SIG-M5 treated with dmso at 0.1 percent for 504 hours (cell line): ENCODE results near the gene GFOD1.

Source experiments
- DNase-seq: peaks from one replicate; lab custom pipeline; 2025; ENCODE audit not compliant: unreplicated experiment; lab: John Stamatoyannopoulos, UW

Gene GFOD1

DNA sequence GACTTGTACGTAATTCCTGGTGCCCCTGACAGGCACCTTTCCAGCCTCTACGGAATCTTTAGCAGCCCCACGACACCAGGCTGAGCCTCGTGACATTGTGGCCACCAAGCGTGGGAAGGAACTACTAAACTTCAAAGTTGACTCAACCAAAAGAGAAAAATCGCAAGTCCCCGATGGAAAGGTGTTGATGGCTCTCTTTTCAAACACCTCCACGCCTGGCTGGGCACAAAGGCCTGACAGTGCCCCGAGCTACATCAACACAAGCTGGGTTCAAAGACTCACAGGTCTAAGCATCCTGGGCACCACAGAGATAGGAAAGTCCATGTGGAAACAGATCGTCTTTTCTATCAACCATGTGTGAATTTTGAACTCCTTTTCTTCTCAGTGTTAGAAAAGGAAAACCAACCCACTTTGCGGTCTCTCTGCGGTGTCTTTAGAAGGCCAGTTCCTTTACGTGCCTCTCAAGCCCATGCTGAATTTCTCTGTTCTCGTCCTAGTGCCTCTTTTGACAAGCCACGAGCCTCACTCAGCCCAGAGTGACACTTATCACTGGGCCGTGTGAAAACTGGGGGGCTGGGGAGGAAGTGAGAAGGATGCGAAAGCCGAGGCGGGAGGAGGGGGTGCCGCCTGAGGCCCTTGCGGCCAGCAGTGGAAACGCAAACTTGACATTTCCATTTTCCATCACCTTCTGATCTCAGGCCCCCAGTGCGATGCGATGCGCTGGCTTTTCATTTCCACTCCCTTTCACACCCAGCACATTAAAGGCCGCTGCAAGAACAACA lies 59.4 kb downstream of the GFOD1 start:
- DNase-seq = peak; percentile 59

- no peak for DNase-seq
Measured at GRCh38 chr6:13427316-13427715, 60.1 kb downstream of the GFOD1 start.

DNA sequence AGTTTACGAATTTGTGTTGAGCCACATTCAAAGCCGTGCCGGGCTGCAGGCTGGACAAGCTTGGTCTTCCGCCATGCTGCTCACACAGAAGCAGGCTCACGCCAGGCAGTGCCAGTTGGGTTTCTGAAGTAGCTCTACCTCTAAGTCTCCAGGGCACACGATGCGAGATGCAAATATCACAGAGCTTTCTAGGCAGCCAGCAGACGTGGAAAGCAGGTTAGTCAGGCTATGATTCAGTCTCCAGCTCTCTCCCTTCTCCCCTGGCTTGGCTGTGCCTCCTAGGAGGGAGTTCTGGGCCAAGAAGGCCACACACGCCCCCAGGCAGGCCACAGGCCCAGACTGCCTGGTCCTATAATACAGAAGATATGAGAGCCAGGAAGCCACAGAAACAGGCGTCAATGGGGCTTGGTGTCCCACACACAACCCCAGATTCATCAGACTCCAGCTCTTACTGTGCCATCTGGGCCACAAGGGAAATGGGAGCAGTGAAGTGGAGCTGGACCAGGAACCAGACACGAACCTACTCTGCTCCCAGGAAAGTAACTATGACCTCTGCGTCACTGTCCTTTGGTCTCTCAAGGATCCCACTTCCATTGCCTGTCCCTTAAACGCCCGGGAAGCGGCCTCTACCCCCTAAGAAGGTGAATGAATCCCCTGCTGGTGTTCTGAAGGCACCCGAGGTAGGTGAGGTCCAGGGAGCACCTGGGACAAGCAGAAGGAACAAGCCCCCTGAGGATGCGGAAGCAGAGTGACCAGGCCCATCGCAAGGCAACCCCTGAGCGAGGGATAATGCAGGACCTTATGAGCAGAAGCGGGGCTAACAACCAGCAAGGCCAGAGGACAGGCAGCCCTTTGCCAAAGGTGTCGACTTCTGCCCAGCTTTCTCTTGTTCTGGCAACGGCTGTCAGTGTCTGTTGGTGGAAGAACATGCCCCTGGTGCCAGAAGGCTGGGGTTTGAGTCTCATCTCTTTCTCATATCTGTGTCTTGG lies 61.2 kb downstream of the GFOD1 start:
- peak; percentile 5 for DNase-seq

GRCh38 chr6:13425270-13425873 lies 62.0 kb downstream of the GFOD1 start:
- DNase-seq = no peak

DNA sequence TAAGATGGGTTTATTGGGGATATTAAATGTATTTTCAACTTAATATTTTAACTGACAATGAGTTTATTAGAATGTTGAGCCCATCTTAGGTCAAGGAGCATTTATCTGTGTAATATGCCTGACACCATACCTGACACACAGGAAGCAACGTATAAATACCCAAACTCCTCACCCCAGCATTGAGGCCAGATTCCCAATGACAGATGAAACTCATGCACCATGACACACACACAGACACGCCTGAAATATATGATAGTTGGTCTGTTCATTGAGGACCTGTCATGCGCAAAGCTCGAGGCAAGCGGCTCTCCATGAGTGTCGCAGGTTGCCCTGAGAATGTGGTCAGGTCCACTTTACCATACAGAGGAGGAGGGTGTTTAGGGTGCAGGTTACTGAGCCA lies 64.1 kb downstream of the GFOD1 start:
- no peak for DNase-seq

- no peak for DNase-seq
Measured at GRCh38 chr6:13422681-13423221, 64.6 kb downstream of the GFOD1 start.

- DNase-seq = no peak
Measured at GRCh38 chr6:13421425-13422059, 65.9 kb downstream of the GFOD1 start.

GRCh38 chr6:13420269-13420668 lies 67.1 kb downstream of the GFOD1 start:
- DNase-seq = no peak

- DNase-seq = no peak
Measured at GRCh38 chr6:13419422-13420195, 67.8 kb downstream of the GFOD1 start.

DNA sequence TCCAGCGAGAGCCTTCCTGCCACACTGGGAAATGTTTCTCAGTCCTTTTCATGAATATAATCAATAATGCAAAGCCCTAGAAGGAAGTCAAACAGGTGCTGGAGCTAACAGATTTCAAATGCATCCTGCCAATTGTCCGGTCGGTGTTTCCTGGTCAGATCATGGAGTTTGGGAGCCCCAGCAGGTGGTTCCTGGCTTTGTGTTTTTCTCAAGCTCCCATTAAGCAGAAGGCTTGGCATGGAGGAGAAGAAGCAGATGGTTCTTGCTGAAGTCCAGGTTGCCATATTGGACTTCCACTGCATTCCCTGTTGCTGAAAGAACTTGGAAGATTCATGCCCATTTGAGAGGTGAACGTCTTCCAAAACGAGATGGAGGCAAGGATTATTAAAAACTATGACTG lies 68.6 kb downstream of the GFOD1 start:
- no peak for DNase-seq

DNA sequence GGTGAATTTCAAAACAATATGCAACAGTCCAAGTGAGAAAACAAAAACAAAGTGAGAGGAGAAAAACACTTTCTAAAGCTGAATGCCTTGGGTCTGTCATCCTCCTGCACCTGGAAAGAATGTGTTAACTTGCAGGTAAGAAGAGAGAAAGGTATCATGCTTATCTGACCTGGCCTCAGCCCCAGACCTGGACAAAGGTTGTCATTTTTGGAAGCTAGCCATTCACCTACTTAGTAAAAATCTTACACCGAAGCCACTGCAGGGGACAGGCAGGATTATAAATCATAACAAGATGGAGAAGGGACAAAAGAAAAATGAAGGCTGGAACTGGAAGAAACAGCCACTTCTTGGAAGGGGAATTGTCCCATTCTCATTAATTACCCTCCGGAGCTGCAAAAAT lies 69.4 kb downstream of the GFOD1 start:
- DNase-seq = no peak

DNA sequence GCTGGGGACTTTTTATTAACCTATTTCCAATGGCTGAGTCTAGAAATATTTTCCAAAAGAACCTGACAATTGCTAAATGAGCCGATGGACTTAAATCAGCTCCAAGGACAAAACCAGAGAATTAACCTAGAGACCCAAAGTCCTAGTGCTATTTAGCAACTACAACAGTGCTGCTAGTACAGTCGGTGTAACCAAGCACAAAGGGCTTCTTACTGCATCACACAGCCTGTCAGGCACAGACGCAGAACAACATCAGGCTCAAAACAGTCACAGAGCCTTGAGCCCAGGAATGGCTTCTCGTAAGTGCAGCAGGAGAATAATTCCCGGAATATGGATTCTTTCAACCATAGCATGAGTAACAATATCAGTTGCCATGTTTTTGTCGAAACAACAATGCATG lies 70.0 kb downstream of the GFOD1 start:
- no peak for DNase-seq

GRCh38 chr6:13415283-13415682 lies 72.1 kb downstream of the GFOD1 start:
- no peak for DNase-seq

DNA sequence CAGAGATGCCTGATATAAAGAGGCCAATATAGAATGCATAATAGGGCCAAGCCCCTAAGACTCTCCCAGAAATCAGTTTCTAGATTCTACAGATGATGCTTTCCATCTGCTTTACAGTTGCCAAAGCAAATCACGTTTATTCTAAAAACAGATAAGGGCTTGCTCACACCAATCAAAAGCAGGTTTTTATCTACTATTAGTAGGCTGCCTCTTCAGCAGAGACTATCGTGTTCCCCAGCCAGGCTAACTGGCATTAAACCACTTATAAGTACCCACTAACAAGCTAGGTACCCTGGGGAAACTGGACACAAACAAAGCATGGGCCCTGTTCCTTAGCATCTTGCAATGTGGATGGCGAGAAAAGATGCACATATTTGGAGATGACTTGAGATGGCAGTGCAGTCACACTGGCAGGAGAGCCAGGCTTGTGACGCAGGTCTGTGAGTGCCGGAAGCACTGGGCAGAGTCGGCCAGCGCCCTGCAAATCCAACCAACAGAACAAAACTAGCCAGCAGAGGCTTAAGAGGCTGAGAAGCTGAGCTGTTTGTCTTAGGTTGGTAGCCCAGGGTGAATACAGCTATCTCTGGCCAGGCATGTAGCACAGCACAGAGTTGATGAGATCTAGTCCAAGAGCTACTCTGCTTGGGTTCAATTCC lies 73.4 kb downstream of the GFOD1 start:
- DNase-seq = no peak

GRCh38 chr6:13413466-13413862 lies 73.9 kb downstream of the GFOD1 start:
- DNase-seq = no peak

DNA sequence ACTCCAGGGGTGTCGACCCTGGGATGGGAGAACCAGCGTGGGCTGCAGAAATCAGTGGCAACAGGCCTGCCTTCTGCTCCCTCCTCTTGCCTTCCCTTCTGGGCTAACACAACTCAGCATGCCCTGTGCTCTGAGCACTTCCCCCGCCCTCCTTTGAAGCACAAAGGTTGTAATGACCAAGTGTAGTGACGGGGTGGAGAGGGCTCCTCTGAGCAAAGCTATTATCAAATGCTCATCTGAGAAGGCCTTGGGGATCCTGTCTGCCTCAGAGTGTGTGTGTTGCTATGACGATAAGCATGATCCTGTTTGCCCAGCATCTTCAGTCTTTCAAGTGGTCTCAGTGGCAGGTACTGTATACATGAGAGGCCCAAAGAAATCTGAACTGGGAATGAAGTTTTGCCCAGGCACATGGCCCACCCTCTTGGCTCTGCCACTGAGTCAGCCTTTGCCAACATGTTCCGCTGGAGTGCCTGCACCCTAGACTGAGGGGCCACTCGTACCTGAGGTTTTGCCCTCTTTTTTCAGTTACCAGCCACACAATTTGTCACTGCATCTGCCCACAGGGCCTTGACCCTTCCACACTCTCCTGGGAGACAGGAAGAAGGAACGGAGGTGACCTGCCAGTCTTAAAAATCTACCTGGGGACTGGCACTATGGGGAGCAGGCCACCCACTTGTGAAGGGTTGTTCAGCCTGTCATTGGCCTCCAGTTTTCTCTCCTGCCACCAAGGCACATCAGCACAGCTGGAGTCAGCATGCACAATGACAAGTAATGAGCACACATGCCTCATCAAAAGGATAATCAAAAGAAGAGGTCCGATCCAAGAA lies 74.5 kb downstream of the GFOD1 start:
- DNase-seq = no peak

- no peak for DNase-seq
Measured at GRCh38 chr6:13412211-13412610, 75.2 kb downstream of the GFOD1 start.

DNA sequence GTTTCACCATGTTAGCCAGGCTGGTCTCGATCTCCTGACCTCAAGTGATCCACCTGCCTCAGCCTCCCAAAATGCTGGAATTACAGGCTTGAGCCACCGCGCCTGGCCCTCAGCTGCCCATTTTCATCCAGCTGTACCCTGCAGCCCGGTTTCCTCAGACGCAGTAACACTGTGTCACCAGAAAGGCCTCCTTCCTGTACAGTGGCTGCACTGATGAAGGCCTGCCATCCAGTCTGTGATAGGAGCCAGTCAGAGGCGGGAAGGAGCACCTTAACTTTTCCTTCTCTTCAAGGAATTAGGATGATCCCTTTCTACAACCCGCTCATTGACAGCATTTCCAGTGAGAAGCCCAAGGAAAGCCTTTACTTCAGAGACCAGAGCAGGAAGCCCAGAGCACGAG lies 75.9 kb downstream of the GFOD1 start:
- no peak for DNase-seq

- DNase-seq = no peak
Measured at GRCh38 chr6:13409991-13410390, 77.4 kb downstream of the GFOD1 start.
